Transverse colon (tissue), 4 donors: ENCODE data around the gene PDCD10. TPM values are rescaled to one million over a fixed set of nuclear protein-coding genes. Genes with fewer than 3 reads are reported as not detected.

Experiments used
- DNase-seq: peaks from one replicate; pipeline ENCODE4 v3.0.0-alpha.2; 2019
- H3K27ac ChIP-seq, 4 donors: fragments of 200-600 bp; sonication (generic); 2 replicates each; pipeline ENCODE4 v1.5.1; 2016 to 2018; ENCODE audit warnings: inconsistent platforms in 4 of 4
- H3K27me3 ChIP-seq: fragments of 200-600 bp; sonication (generic); 2 replicates; pipeline ENCODE4 v1.5.1; 2017; ENCODE audit warnings: inconsistent platforms
- H3K36me3 ChIP-seq, 4 donors: fragments of 200-600 bp; sonication (generic); 2 replicates each; pipeline ENCODE4 v1.5.1; 2017 to 2019; ENCODE audit warnings: inconsistent platforms in 4 of 4
- H3K4me1 ChIP-seq, 4 donors: fragments of 200-600 bp; sonication (generic); 2 replicates each; pipeline ENCODE4 v1.5.1; 2017 to 2020; ENCODE audit warnings: inconsistent platforms in 4 of 4
- H3K4me3 ChIP-seq, 4 donors: fragments of 200-600 bp; sonication (generic); 1 replicate in 1 of 4; 2 replicates in 3 of 4; pipeline versions ENCODE4 v1.5.1 to v1.6.1; 2017 to 2019; ENCODE audit warnings: inconsistent platforms in 4 of 4
- H3K9me3 ChIP-seq, 2 donors: fragments of 200-600 bp; sonication (generic); 2 replicates each; pipeline ENCODE4 v1.5.1; 2017 to 2019; ENCODE audit warnings: inconsistent platforms in 2 of 2
- EP300 ChIP-seq: sonication (generic); formaldehyde crosslinking; IDR thresholded peaks from one replicate; pipeline ENCODE4 v1.6.1; 2017; ENCODE audit warnings: antibody characterized with exemption, low read depth
- POLR2A ChIP-seq: fragments of 450-650 bp; IDR thresholded peaks from one replicate; pipeline ENCODE4 v1.6.1; 2016; ENCODE audit warnings: antibody characterized with exemption, mild to moderate bottlenecking, moderate library complexity
- POLR2AphosphoS5 ChIP-seq, 3 donors: sonication (generic); formaldehyde crosslinking; IDR thresholded peaks; one replicate each; pipeline ENCODE4 v1.6.1; 2016; ENCODE audit warnings: antibody characterized with exemption in 3 of 3
- WGBS, 2 donors: methylation state at CpG; one replicate each; pipeline ENCODE4 v1.1.5; 2018; ENCODE audit warnings: low coverage in 1 of 2; 5-methylcytosine and 5-hydroxymethylcytosine counted together
- in situ Hi-C, 4 donors: fragments of 200-750 bp; cut with MboI; loops; one replicate each; pipeline versions ENCODE4 v1.15.0 to v1.15.1; 2017; ENCODE audit warnings: low sequenced_read_pairs in 3 of 4, low pct_ligation_motif_present in 1 of 4, low pct_unique_long_range_greater_than_20kb in 1 of 4
- intact Hi-C: fragments of 100-400 bp; cut with DNase I; formaldehyde crosslinking; loops from one replicate; pipeline ENCODE4 v1.15.1; 2023; ENCODE audit warnings: low total_unique reads
- total RNA-seq, 4 donors: library from RNA; depleted of rRNA; stranded (reverse); fragments of >200 nt; gene quantifications; one replicate each; pipeline ENCODE4 v1.1.0, GENCODE V29; 2016
- TF ChIP-seq, protein P1 (sequence below), 5 experiments: fragments of 200-600 bp in 3 of 5; fragments of 450-650 bp in 2 of 5; sonication (generic) in 3 of 5; IDR thresholded peaks; 1 replicate in 2 of 5; 2 replicates in 3 of 5; pipeline ENCODE4 v1.5.1; 2016 to 2017; ENCODE audit warnings: antibody characterized with exemption in 5 of 5, inconsistent platforms in 3 of 5, mild to moderate bottlenecking in 2 of 5, moderate library complexity in 1 of 5

Gene PDCD10
- 10 to 100 TPM; 32.0 to 99.6 (median 89.0) TPM for total RNA-seq

DNA sequence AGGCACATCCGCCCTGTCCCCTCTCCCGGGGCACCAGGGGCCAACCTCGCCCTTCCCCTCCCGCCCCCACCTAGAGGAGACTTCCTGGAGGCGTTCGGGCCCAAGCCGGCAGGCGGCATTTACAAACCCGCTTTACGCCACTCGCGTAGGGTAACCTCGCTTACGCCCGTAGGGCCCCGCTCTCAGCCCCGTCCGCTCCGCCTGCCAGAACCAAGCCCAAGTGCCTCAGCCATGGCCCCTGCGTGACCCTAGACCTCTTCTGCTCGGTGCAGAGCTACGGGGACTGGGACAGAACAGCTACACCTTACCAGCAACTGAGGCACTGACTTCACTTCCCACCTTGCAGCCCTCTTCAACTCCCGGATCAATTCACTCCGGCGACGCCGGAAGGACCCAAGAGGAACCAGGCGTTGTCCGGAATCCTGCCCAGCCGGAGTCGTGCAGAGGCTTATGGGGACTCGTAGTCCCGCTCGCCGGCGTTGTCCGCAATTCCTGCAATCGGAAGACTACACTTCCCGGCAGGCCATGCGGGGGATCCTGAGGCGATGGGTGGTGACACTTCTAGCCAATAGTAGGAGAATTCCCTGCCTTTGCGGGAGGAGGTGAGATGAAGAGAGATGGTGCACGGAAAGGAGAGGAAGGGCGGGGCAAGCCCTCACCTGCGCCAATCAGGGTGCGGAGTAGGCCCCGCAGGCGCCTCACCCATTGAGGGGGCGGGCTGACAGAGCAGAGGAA is at the start of gene PDCD10:
Gene PDCD10, minus strand, starts transcription at position 395 of the 735 bp plus-strand sequence. CDS start 14,735 bp downstream, outside the sequence.
- Histone ChIP-seq H3K4me1 (peaks cover 6 to 35% (median 20%) of the 10 kb centered on the region in 4 donors), H3K9me3 (no peaks in the 10 kb centered on the region), H3K27me3 (no peaks in the 10 kb centered on the region), H3K27ac (peak within 1 kb of the TSS; percentile 94 to 97 (median 95)), H3K4me3 (peak within 1 kb of the TSS; percentile 73 to 85 (median 80)), H3K36me3 (no peaks in the 10 kb centered on the region)
- in situ Hi-C loops = no loop called here
- peak; percentile 99 for DNase-seq
- no peak for TF ChIP-seq EP300
- TF ChIP-seq, protein P1, sequence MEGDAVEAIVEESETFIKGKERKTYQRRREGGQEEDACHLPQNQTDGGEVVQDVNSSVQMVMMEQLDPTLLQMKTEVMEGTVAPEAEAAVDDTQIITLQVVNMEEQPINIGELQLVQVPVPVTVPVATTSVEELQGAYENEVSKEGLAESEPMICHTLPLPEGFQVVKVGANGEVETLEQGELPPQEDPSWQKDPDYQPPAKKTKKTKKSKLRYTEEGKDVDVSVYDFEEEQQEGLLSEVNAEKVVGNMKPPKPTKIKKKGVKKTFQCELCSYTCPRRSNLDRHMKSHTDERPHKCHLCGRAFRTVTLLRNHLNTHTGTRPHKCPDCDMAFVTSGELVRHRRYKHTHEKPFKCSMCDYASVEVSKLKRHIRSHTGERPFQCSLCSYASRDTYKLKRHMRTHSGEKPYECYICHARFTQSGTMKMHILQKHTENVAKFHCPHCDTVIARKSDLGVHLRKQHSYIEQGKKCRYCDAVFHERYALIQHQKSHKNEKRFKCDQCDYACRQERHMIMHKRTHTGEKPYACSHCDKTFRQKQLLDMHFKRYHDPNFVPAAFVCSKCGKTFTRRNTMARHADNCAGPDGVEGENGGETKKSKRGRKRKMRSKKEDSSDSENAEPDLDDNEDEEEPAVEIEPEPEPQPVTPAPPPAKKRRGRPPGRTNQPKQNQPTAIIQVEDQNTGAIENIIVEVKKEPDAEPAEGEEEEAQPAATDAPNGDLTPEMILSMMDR (IDR thresholded peaks at IDR 0.05) = peak in 2 of 5 experiments; percentile 23 to 61
- peak; percentile 69 to 82 (median 80) for TF ChIP-seq POLR2AphosphoS5 (IDR thresholded peaks at IDR 0.05)
- peak; percentile 65 for TF ChIP-seq POLR2A
- intact Hi-C loops = no loop called here
- 2% methylated on average over 44 of the region's 49 CpGs; no CpG with 5 or more reads in 1 of the 2 donors for WGBS, 2 donors

DNA sequence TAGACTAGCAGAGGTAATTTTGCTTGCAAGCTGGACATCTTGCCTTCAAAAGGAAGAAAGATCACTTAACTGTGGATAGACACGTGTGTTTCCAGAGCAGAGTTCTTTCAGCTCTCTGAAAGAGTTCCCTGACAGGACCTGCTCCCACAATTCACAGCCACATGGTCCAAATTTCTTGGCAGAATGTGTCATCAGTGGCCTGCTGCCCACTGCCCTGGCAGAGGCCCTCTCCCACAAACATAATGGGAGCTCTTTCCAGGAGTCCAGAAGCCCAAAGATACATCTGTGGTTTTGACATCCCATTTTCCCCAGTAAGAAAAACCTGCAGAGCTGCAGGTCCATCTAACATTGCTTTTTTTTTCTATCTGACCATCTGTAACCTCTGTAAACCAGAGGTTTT is 49.1 kb upstream of the PDCD10 start:
- 55% methylated on average over 1 of the region's 1 CpG; no CpG with 5 or more reads in 1 of the 2 donors for WGBS, 2 donors
- Histone ChIP-seq H3K4me1 (no peaks in the 10 kb centered on the region), H3K27me3 (no peaks in the 10 kb centered on the region), H3K27ac (no peak overlapping the region), H3K9me3 (no peaks in the 10 kb centered on the region), H3K4me3 (no peak overlapping the region), H3K36me3 (no peaks in the 10 kb centered on the region)
- intact Hi-C loops = no loop called here
- no peak for DNase-seq
- TF ChIP-seq POLR2AphosphoS5 (IDR thresholded peaks at IDR 0.05) (no peak), EP300 (no peak), POLR2A (no peak)
- TF ChIP-seq, protein P1 (IDR thresholded peaks at IDR 0.05) = no peak
- in situ Hi-C loops = no loop called here

DNA sequence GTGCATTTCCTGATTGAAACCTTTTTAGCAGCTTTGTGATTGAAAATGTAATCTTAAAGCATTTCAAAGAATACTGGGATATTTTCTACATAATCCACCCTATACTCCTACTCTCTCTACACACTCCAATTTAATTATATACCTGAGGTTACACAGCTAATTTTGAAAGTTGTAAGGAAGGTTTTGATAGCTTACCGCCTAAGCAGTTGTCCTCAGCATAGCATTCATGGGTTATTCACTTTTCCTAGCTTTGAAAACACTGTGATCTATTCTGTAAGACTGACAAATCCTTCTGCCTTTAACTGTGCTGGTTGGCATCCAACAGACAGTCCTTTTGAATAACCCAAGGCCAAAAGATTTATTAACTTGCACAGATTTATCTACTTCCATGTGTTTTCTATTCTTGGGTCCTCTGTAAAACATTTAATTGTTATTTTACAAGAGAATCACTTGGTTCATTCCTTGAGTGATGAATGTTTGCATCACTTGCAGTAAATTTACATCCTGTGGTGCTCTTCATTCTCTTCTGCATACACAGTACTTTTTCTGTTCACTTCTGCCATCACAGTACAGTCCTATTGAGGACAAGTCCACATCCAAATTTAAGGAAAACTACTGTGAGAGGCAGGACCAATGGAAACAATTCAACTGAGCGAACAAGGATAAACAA is 45.7 kb upstream of the PDCD10 start:
- no peaks in the 10 kb centered on the region for H3K9me3 ChIP-seq
- H3K27ac ChIP-seq = no peak overlapping the region
- intact Hi-C loops = no loop called here
- TF ChIP-seq POLR2AphosphoS5 (IDR thresholded peaks at IDR 0.05) (no peak), EP300 (no peak), POLR2A (no peak)
- TF ChIP-seq, protein P1 (IDR thresholded peaks at IDR 0.05) = no peak
- H3K36me3 ChIP-seq = no peaks in the 10 kb centered on the region
- whole genome bisulfite sequencing, 2 donors = 78 to 87% methylated on average over 2 of the region's 2 CpGs
- no peaks in the 10 kb centered on the region for H3K27me3 ChIP-seq
- in situ Hi-C loops = no loop called here
- H3K4me1 ChIP-seq = no peaks in the 10 kb centered on the region
- H3K4me3 ChIP-seq = no peak overlapping the region
- DNase-seq = no peak

DNA sequence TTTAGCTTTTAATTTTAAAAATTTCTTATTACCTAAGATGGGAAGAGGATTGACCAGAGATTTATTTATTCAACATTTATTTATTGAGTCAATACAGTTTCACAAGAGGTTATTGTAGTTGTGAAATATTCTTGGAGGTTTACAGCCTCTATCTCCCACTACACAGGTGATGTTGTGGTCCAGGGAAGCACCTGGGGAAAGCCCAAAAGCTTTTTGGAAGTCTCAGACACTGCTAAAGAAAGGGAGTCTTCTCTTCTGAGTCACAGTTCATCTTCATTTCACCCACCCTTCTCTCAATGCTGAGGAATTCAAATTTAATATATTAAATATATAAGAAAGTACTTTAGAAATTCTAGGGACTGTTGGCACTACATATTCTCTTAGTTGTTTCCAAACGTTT is 42.7 kb upstream of the PDCD10 start:
- intact Hi-C loops (no loop called here), in situ Hi-C loops (no loop called here)
- WGBS, 2 donors = 57 to 67% methylated on average over 1 of the region's 1 CpG
- H3K4me1 ChIP-seq = no peaks in the 10 kb centered on the region
- H3K27ac ChIP-seq = no peak overlapping the region
- H3K27me3 ChIP-seq = no peaks in the 10 kb centered on the region
- TF ChIP-seq EP300 (no peak), POLR2AphosphoS5 (IDR thresholded peaks at IDR 0.05) (no peak), POLR2A (no peak)
- TF ChIP-seq, protein P1 (IDR thresholded peaks at IDR 0.05) = no peak
- H3K4me3 ChIP-seq = no peak overlapping the region
- no peak for DNase-seq
- H3K36me3 ChIP-seq = no peaks in the 10 kb centered on the region
- H3K9me3 ChIP-seq = no peaks in the 10 kb centered on the region
